Measurements from ENCODE around the gene CAMK1. TPM values are rescaled to one million over a fixed set of nuclear protein-coding genes. Genes with fewer than 3 reads are reported as not detected.

The CAMK1 gene
- total RNA-seq, 2 donors from 2014 or later, result 10.9 to 34.9 TPM

DNA sequence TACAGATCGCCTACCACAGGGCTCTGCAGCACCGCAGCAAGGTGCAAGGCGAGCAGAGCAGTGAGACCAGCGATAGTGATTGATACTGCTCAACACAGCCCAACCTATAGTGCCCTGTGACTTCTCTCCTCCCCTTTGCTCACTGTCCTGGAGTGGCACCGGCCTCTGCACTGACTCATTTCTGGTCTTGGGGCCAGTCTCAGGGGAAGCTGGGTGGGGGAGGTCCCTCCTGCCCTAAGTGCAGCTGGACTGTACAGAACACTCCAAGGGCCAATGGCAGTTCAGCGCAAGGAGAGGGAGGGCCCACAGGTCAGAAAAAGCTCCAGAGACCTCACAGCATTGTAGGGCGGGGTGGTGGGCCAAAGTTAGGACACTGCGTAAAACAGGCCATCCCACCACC lies 22.5 kb downstream of the CAMK1 start:
- no peak for TF ChIP-seq POLR2A (IDR thresholded peaks at IDR 0.05)
- TF ChIP-seq, protein P1, sequence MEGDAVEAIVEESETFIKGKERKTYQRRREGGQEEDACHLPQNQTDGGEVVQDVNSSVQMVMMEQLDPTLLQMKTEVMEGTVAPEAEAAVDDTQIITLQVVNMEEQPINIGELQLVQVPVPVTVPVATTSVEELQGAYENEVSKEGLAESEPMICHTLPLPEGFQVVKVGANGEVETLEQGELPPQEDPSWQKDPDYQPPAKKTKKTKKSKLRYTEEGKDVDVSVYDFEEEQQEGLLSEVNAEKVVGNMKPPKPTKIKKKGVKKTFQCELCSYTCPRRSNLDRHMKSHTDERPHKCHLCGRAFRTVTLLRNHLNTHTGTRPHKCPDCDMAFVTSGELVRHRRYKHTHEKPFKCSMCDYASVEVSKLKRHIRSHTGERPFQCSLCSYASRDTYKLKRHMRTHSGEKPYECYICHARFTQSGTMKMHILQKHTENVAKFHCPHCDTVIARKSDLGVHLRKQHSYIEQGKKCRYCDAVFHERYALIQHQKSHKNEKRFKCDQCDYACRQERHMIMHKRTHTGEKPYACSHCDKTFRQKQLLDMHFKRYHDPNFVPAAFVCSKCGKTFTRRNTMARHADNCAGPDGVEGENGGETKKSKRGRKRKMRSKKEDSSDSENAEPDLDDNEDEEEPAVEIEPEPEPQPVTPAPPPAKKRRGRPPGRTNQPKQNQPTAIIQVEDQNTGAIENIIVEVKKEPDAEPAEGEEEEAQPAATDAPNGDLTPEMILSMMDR (IDR thresholded peaks at IDR 0.05), result no peak
- Histone ChIP-seq H3K4me3 (no peak overlapping the region), H3K9me3 (no peaks in the 10 kb centered on the region), H3K4me1 (peaks cover 26% of the 10 kb centered on the region), H3K36me3 (replicated peaks in 1 of 2; ENCODE audit: insufficient read depth in 1 of 2, low read depth in 2 of 2) (peaks cover 0 to 40% of the 10 kb centered on the region in 2 donors), H3K27ac (no peak overlapping the region), H3K27me3 (no peaks in the 10 kb centered on the region)
- ATAC-seq (no peak), DNase-seq (no peak)
- intact Hi-C loops (cut with DNase I), result no loop called here
- WGBS, 2 donors, result 92 to 93% methylated on average over 8 of the region's 8 CpGs

DNA sequence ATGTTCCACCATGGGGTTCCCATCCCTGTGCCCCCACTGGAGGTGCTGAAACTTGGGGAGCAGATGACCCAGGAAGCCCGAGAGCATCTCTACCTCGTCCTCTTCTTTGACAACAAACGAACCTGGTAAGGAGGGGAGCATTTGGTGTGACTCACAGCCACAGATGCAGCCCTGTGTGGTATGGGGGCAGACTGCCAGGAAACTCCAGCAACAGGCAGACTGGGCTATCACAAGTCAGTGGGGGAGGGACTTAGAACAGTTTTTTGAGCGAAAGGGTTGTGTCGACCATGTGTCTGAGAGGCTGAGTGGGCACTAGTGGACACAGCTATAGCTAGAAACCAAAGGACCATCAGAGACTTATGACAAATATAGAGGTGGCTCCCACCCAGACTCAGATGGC lies 23.4 kb downstream of the CAMK1 start:
- no peak for DNase-seq
- Histone ChIP-seq H3K9me3 (no peaks in the 10 kb centered on the region), H3K27ac (no peak overlapping the region), H3K4me3 (no peak overlapping the region), H3K27me3 (no peaks in the 10 kb centered on the region), H3K4me1 (peaks cover 22% of the 10 kb centered on the region), H3K36me3 (replicated peaks in 1 of 2; ENCODE audit: insufficient read depth in 1 of 2, low read depth in 2 of 2) (peaks cover 0 to 48% of the 10 kb centered on the region in 2 donors)
- intact Hi-C loops (cut with DNase I), result no loop called here
- ATAC-seq, result no peak
- TF ChIP-seq POLR2A (IDR thresholded peaks at IDR 0.05), result no peak
- TF ChIP-seq, protein P1 (IDR thresholded peaks at IDR 0.05), result no peak
- WGBS, 2 donors, result 65 to 71% methylated on average over 3 to 5 of the region's 5 CpGs

DNA sequence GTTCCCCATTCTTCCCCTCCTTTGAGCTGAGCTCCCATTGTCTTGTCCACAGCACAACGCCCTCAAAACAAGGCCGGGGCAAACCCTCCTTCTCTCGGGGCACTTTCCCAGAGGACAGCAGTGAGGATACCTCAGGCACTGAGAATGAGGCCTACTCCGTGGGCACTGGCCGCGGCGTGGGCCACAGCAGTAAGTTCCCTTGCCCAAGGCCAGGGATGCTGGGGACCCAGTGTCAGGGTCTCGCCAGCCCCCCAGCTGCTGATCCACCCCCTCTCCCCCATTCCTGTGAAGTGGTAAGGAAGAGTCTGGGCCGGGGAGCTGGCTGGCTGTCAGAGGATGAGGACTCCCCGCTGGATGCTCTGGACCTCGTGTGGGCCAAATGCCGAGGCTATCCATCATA lies 24.2 kb downstream of the CAMK1 start:
- Histone ChIP-seq H3K27me3 (no peaks in the 10 kb centered on the region), H3K4me1 (peaks cover 14% of the 10 kb centered on the region), H3K27ac (no peak overlapping the region), H3K36me3 (replicated peaks in 1 of 2; ENCODE audit: insufficient read depth in 1 of 2, low read depth in 2 of 2) (peaks cover 0 to 56% of the 10 kb centered on the region in 2 donors), H3K9me3 (no peaks in the 10 kb centered on the region), H3K4me3 (no peak overlapping the region)
- no peak for ATAC-seq
- DNase-seq, result no peak
- TF ChIP-seq POLR2A (IDR thresholded peaks at IDR 0.05), result no peak
- TF ChIP-seq, protein P1 (IDR thresholded peaks at IDR 0.05), result no peak
- intact Hi-C loops (cut with DNase I), result no loop called here
- 89 to 91% methylated on average over 10 to 12 of the region's 12 CpGs for WGBS, 2 donors

DNA sequence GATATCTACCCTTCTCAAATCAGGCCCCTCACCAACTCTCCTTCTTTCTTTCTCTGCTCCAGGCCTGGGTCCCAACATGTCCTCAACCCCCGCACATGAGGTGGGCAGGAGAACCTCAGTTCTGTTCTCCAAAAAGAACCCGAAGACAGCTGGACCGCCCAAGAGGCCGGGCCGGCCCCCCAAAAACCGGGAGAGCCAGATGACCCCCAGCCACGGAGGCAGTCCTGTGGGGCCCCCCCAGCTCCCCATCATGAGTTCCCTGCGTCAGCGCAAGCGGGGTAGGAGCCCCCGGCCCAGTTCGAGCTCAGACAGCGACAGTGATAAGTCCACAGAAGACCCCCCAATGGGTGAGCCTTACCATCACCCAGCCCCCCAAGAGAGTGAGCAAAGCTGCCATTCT lies 25.6 kb downstream of the CAMK1 start:
- no peak for DNase-seq
- Histone ChIP-seq H3K9me3 (no peaks in the 10 kb centered on the region), H3K4me3 (no peak overlapping the region), H3K27ac (no peak overlapping the region), H3K36me3 (replicated peaks in 1 of 2; ENCODE audit: insufficient read depth in 1 of 2, low read depth in 2 of 2) (peaks cover 6 to 65% of the 10 kb centered on the region in 2 donors), H3K27me3 (no peaks in the 10 kb centered on the region), H3K4me1 (peaks cover 8% of the 10 kb centered on the region)
- TF ChIP-seq POLR2A (IDR thresholded peaks at IDR 0.05), result no peak
- TF ChIP-seq, protein P1 (IDR thresholded peaks at IDR 0.05), result no peak
- no peak for ATAC-seq
- WGBS, 2 donors, result 92 to 97% methylated on average over 6 to 12 of the region's 13 CpGs
- intact Hi-C loops (cut with DNase I), result no loop called here

GRCh38 chr3:9743548-9743947 lies 26.2 kb downstream of the CAMK1 start:
- Histone ChIP-seq H3K27ac (no peak overlapping the region), H3K4me1 (peaks cover 2% of the 10 kb centered on the region), H3K4me3 (no peak overlapping the region), H3K36me3 (replicated peaks in 1 of 2; ENCODE audit: insufficient read depth in 1 of 2, low read depth in 2 of 2) (peaks cover 6 to 70% of the 10 kb centered on the region in 2 donors), H3K9me3 (no peaks in the 10 kb centered on the region), H3K27me3 (no peaks in the 10 kb centered on the region)
- 95 to 96% methylated on average over 18 of the region's 18 CpGs for WGBS, 2 donors
- intact Hi-C loops (cut with DNase I), result no loop called here
- DNase-seq (no peak), ATAC-seq (no peak)
- TF ChIP-seq, protein P1 (IDR thresholded peaks at IDR 0.05), result no peak
- no peak for TF ChIP-seq POLR2A (IDR thresholded peaks at IDR 0.05)

Data from body of pancreas (tissue), 4 donors.